CD4-positive, alpha-beta T cell treated with Interleukin-15 for 4 hours (primary cell): ENCODE data around the gene SLC1A5.

Experiments used
- DNase-seq: peaks from one replicate; pipeline ENCODE4 v3.0.0-alpha.2; 2020; ENCODE audit warnings: low spot score

The SLC1A5 gene

GRCh38 chr19:46725036-46725820 is 63.2 kb downstream of the SLC1A5 start:
- no peak for DNase-seq
